Caco-2 (cell line): ENCODE data around the gene ADGRA1. TPM values are rescaled to one million over a fixed set of nuclear protein-coding genes. Genes with fewer than 3 reads are reported as not detected.

Source experiments
- BruUV-seq: library from RNA; stranded (reverse); fragments of 400-500 nt; replicated peaks from 2 replicates; lab custom pipeline; 2021; lab: Mats Ljungman, UMichigan
- CTCF ChIA-PET: fragments of 300-600 bp; sonication (Branson Sonifier 250); formaldehyde crosslinking; loops from one replicate; lab custom pipeline; 2022; ENCODE audit warnings: antibody characterized with exemption; lab: Charles Lee
- POLR2A ChIA-PET: fragments of 300-600 bp; sonication (Branson Sonifier 250); formaldehyde crosslinking; loops from one replicate; lab custom pipeline; 2022; ENCODE audit warnings: antibody characterized with exemption; lab: Charles Lee
- DNase-seq, 2 experiments: peaks; one replicate each; pipeline versions ENCODE4 v3.0.0 to v3.0.0-alpha.2; 2020 to 2022
- H3K27me3 ChIP-seq: replicated peaks from 2 replicates; pipeline ENCODE4 v1.6.0; 2011; ENCODE audit warnings: low read length; ENCODE audit not compliant: control insufficient read depth, insufficient read depth
- H3K36me3 ChIP-seq: 2 replicates; pipeline ENCODE4 v1.5.1; 2011; ENCODE audit warnings: low read length; ENCODE audit not compliant: control insufficient read depth, insufficient read depth
- H3K4me1 ChIP-seq: fragments of 250-450 bp; sonication (Bioruptor Pico); 2 replicates; pipeline ENCODE4 v1.5.1; 2020; ENCODE audit warnings: mild to moderate bottlenecking
- H3K4me3 ChIP-seq: 2 replicates; pipeline ENCODE4 v1.5.1; 2011; ENCODE audit warnings: low read depth, mild to moderate bottlenecking, control low read depth, low read length
- H3K9me3 ChIP-seq: fragments of 250-450 bp; sonication (Bioruptor Pico); 2 replicates; pipeline ENCODE4 v1.5.1; 2020; ENCODE audit warnings: mild to moderate bottlenecking, moderate library complexity
- H3K27ac Mint-ChIP-seq: one replicate; pipeline ENCODE4 v1.8.0; 2022; ENCODE audit warnings: mixed read lengths; ENCODE audit not compliant: unreplicated experiment
- H3K27me3 Mint-ChIP-seq: one replicate; pipeline ENCODE4 v1.8.0; 2022; ENCODE audit warnings: mixed read lengths; ENCODE audit not compliant: insufficient read depth, unreplicated experiment
- H3K36me3 Mint-ChIP-seq: one replicate; pipeline ENCODE4 v1.8.0; 2022; ENCODE audit warnings: mild to moderate bottlenecking, mixed read lengths; ENCODE audit not compliant: insufficient read depth, unreplicated experiment
- H3K4me1 Mint-ChIP-seq: one replicate; pipeline ENCODE4 v1.8.0; 2022; ENCODE audit warnings: low read depth, mixed read lengths; ENCODE audit not compliant: unreplicated experiment
- H3K4me3 Mint-ChIP-seq: one replicate; pipeline ENCODE4 v1.8.0; 2022; ENCODE audit warnings: mild to moderate bottlenecking, moderate library complexity, mixed read lengths; ENCODE audit not compliant: unreplicated experiment
- H3K9me3 Mint-ChIP-seq: one replicate; pipeline ENCODE4 v1.8.0; 2022; ENCODE audit warnings: mixed read lengths; ENCODE audit not compliant: unreplicated experiment
- CTCF ChIP-seq, 2 experiments: fragments of 200-600 bp in 1 of 2; IDR thresholded peaks; 1 replicate in 1 of 2; 2 replicates in 1 of 2; pipeline versions ENCODE4 v1.5.1 to v1.8.0; 2011 to 2022; ENCODE audit warnings: antibody characterized with exemption in 1 of 2, control low read depth in 1 of 2, inconsistent platforms in 1 of 2, low read depth in 1 of 2, low read length in 1 of 2, mild to moderate bottlenecking in 1 of 2, moderate library complexity in 1 of 2; ENCODE audit not compliant: insufficient read depth in 1 of 2, severe bottlenecking in 1 of 2, unreplicated experiment in 1 of 2
- intact Hi-C: fragments of 100-400 bp; cut with micrococcal nuclease; formaldehyde crosslinking; loops from one replicate; pipeline ENCODE4 v1.10.0; 2022; ENCODE audit not compliant: unreplicated experiment
- total RNA-seq: library from RNA; stranded (reverse); gene quantifications from 2 replicates; pipeline ENCODE4 v1.2.3, GENCODE V29; 2022

ADGRA1 gene
- total RNA-seq, 1 experiment from 2014 or later, result not detected

GRCh38 chr10:133055470-133055869 lies 32.3 kb upstream of the ADGRA1 start:
- H3K4me3 ChIP-seq, result no peak overlapping the region
- Mint-ChIP-seq H3K27ac (no peak overlapping the region), H3K27me3 (peaks cover 9% of the 10 kb centered on the region), H3K4me3 (no peak overlapping the region), H3K36me3 (no peaks in the 10 kb centered on the region), H3K9me3 (no peaks in the 10 kb centered on the region), H3K4me1 (no peaks in the 10 kb centered on the region)
- no peaks in the 10 kb centered on the region for H3K36me3 ChIP-seq
- TF ChIP-seq CTCF (IDR thresholded peaks at IDR 0.05; ENCODE audit: insufficient read depth in 1 of 2, low read depth in 1 of 2, low read length in 1 of 2, severe bottlenecking in 1 of 2, unreplicated experiment in 1 of 2), result no peak
- ChIA-PET POLR2A (no interaction called here), CTCF (interaction anchor here (0.7 kb wide), 1 partner anchor 139 kb away, joined by 4 read pairs; no protein-coding TSS in a partner anchor)
- intact Hi-C loops, result no loop called here
- no peaks in the 10 kb centered on the region for H3K27me3 ChIP-seq
- H3K9me3 ChIP-seq, result peaks cover 9% of the 10 kb centered on the region; the same call in 1 of the 2 replicates
- no peaks in the 10 kb centered on the region for H3K4me1 ChIP-seq
- DNase-seq, result no peak
- no TSS peak for BruUV-seq

- no peaks in the 10 kb centered on the region for H3K36me3 ChIP-seq
- CTCF ChIA-PET, result no interaction called here
- peaks cover 9% of the 10 kb centered on the region; the same call in 1 of the 2 replicates for H3K9me3 ChIP-seq
- no TSS peak for BruUV-seq
- intact Hi-C loops, result no loop called here
- Mint-ChIP-seq H3K27me3 (peaks cover 9% of the 10 kb centered on the region), H3K4me3 (no peak overlapping the region), H3K27ac (no peak overlapping the region), H3K36me3 (no peaks in the 10 kb centered on the region), H3K4me1 (no peaks in the 10 kb centered on the region), H3K9me3 (no peaks in the 10 kb centered on the region)
- no peaks in the 10 kb centered on the region for H3K4me1 ChIP-seq
- TF ChIP-seq CTCF (IDR thresholded peaks at IDR 0.05; ENCODE audit: insufficient read depth in 1 of 2, low read depth in 1 of 2, low read length in 1 of 2, severe bottlenecking in 1 of 2, unreplicated experiment in 1 of 2), result no peak
- no peak for DNase-seq
- H3K27me3 ChIP-seq, result no peaks in the 10 kb centered on the region
- POLR2A ChIA-PET, result no interaction called here
- H3K4me3 ChIP-seq, result no peak overlapping the region
These were observed 31.7 kb upstream of the ADGRA1 start for GRCh38 chr10:133056001-133056400.

- peaks cover 9% of the 10 kb centered on the region for H3K27me3 Mint-ChIP-seq
- H3K27ac Mint-ChIP-seq, result no peak overlapping the region
- BruUV-seq, result no TSS peak
These were observed 31.0 kb upstream of the ADGRA1 start for GRCh38 chr10:133056651-133057178.

More at GRCh38 chr10:133056651-133057178, 31.0 kb upstream of the ADGRA1 start:
- Mint-ChIP-seq H3K4me1 (no peaks in the 10 kb centered on the region), H3K9me3 (no peaks in the 10 kb centered on the region), H3K4me3 (no peak overlapping the region), H3K36me3 (no peaks in the 10 kb centered on the region)
- no peak for TF ChIP-seq CTCF (IDR thresholded peaks at IDR 0.05; ENCODE audit: insufficient read depth in 1 of 2, low read depth in 1 of 2, low read length in 1 of 2, severe bottlenecking in 1 of 2, unreplicated experiment in 1 of 2)
- DNase-seq, result no peak
- Histone ChIP-seq H3K4me3 (no peak overlapping the region), H3K4me1 (no peaks in the 10 kb centered on the region), H3K9me3 (peaks cover 9% of the 10 kb centered on the region; the same call in 1 of the 2 replicates), H3K36me3 (no peaks in the 10 kb centered on the region), H3K27me3 (no peaks in the 10 kb centered on the region)
- ChIA-PET POLR2A (no interaction called here), CTCF (no interaction called here)
- intact Hi-C loops, result no loop called here
